Left ventricle myocardium inferior (tissue), 1 donor: ENCODE results near the gene CD300C. TPM values are rescaled to one million over a fixed set of nuclear protein-coding genes. Genes with fewer than 3 reads are reported as not detected.
"Not testable (repeated sequence)": the region's sequence is repeated elsewhere in the genome, so short reads cannot be mapped to it uniquely, and the experiment has no call there.

ENCODE experiments used
- DNase-seq: peaks from one replicate; pipeline ENCODE4 v3.0.0-alpha.2; 2020
- H3K27ac ChIP-seq: fragments of 200-600 bp; replicated peaks from 2 replicates; pipeline ENCODE4 v1.8.0; 2021
- H3K27me3 ChIP-seq: fragments of 200-600 bp; 2 replicates; pipeline ENCODE4 v1.8.0; 2021; ENCODE audit warnings: low read depth
- H3K36me3 ChIP-seq: fragments of 200-600 bp; 2 replicates; pipeline ENCODE4 v1.8.0; 2021
- H3K4me1 ChIP-seq: fragments of 200-600 bp; 2 replicates; pipeline ENCODE4 v1.8.0; 2021
- H3K4me3 ChIP-seq: fragments of 200-600 bp; 2 replicates; pipeline ENCODE4 v1.8.0; 2021; ENCODE audit warnings: mild to moderate bottlenecking, moderate library complexity
- H3K9me3 ChIP-seq: fragments of 200-600 bp; replicated peaks from 2 replicates; pipeline ENCODE4 v1.8.0; 2021
- intact Hi-C: fragments of 100-400 bp; cut with micrococcal nuclease; formaldehyde crosslinking; loops from one replicate; pipeline ENCODE4 v1.11.0; 2022
- total RNA-seq: library from RNA; stranded (reverse); fragmentation: NEBNext Ultra II Directional; extraction: Animal tissue kit (Norgen Biotek cat#: 25700); gene quantifications from one replicate; pipeline ENCODE4 v1.2.1, GENCODE V29; 2021
- TF ChIP-seq, protein P1 (sequence below): fragments of 200-600 bp; IDR thresholded peaks from 2 replicates; pipeline ENCODE4 v1.8.0; 2021; ENCODE audit warnings: antibody characterized with exemption, mild to moderate bottlenecking, borderline replicate concordance
- donor health status: DM: no; HTN: yes; CAD: no; lungs with severe emphysema.

Gene CD300C
- total RNA-seq, 1 donor from 2014 or later = 0.71 TPM

DNA sequence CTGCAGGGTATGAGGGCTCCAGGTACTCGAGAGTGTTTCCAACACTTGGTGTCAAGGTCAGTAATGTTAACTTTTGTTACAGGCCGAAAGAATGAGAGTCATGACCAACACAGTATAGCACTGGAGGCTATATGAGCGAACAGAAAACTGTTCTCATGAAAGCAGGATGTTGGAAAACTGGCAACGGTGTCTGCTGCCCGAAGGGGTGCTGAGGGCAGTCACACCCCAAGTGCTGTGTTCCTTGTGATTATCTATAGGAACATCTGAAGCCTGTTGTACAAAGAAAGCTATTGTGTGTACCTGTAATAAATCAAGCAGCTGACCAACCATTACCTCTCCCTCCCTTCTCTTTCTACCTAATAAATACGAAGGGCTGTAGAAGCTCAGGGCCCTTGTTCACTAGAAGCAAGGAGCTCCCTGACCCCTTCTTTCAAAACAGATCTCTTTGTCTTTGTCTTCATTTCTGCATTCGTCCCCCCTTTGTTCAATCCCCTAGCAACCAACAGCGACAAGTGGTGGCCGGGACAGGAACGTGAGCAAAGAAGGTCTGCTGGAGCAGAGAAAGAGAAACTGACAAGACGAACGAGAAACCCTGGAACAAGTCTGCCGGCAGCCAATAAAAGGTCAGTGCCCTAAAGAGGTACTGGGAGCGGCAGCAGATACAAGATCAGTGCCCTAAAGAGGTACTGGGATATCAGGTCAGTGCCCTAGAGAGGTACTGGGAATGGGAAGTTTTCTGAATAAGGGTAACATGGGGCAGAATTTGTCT lies 38.6 kb upstream of the CD300C start:
- Histone ChIP-seq H3K36me3 (no peaks in the 10 kb centered on the region), H3K4me3 (no peak overlapping the region), H3K9me3 (peaks cover 3% of the 10 kb centered on the region), H3K27me3 (peaks cover 10% of the 10 kb centered on the region), H3K27ac (no peak overlapping the region), H3K4me1 (peaks cover 4% of the 10 kb centered on the region)
- intact Hi-C loops = no loop called here
- TF ChIP-seq, protein P1, sequence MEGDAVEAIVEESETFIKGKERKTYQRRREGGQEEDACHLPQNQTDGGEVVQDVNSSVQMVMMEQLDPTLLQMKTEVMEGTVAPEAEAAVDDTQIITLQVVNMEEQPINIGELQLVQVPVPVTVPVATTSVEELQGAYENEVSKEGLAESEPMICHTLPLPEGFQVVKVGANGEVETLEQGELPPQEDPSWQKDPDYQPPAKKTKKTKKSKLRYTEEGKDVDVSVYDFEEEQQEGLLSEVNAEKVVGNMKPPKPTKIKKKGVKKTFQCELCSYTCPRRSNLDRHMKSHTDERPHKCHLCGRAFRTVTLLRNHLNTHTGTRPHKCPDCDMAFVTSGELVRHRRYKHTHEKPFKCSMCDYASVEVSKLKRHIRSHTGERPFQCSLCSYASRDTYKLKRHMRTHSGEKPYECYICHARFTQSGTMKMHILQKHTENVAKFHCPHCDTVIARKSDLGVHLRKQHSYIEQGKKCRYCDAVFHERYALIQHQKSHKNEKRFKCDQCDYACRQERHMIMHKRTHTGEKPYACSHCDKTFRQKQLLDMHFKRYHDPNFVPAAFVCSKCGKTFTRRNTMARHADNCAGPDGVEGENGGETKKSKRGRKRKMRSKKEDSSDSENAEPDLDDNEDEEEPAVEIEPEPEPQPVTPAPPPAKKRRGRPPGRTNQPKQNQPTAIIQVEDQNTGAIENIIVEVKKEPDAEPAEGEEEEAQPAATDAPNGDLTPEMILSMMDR = no peak
- no peak for DNase-seq

GRCh38 chr17:74582633-74583032 lies 36.7 kb upstream of the CD300C start:
- intact Hi-C loops = no loop called here
- no peak for DNase-seq
- Histone ChIP-seq H3K27ac (no peak overlapping the region), H3K4me1 (peaks cover 4% of the 10 kb centered on the region), H3K9me3 (peaks cover 3% of the 10 kb centered on the region), H3K4me3 (no peak overlapping the region), H3K36me3 (no peaks in the 10 kb centered on the region), H3K27me3 (peaks cover 19% of the 10 kb centered on the region)
- TF ChIP-seq, protein P1 = no peak

GRCh38 chr17:74579900-74580299 lies 34.0 kb upstream of the CD300C start:
- Histone ChIP-seq H3K4me3 (no peak overlapping the region), H3K9me3 (peaks cover 3% of the 10 kb centered on the region), H3K4me1 (no peaks in the 10 kb centered on the region), H3K27ac (no peak overlapping the region), H3K36me3 (no peaks in the 10 kb centered on the region), H3K27me3 (peaks cover 41% of the 10 kb centered on the region)
- DNase-seq = no peak
- TF ChIP-seq, protein P1 = no peak
- intact Hi-C loops = no loop called here

- DNase-seq = no peak
- no peaks in the 10 kb centered on the region for H3K36me3 ChIP-seq
- no peaks in the 10 kb centered on the region for H3K4me1 ChIP-seq
- H3K27ac ChIP-seq = no peak overlapping the region
- intact Hi-C loops = no loop called here
- TF ChIP-seq, protein P1 = no peak
- no peak overlapping the region for H3K4me3 ChIP-seq
- no peaks in the 10 kb centered on the region for H3K9me3 ChIP-seq
- H3K27me3 ChIP-seq = peaks cover 51% of the 10 kb centered on the region
These were observed 33.1 kb upstream of the CD300C start for GRCh38 chr17:74578979-74579378.

DNA sequence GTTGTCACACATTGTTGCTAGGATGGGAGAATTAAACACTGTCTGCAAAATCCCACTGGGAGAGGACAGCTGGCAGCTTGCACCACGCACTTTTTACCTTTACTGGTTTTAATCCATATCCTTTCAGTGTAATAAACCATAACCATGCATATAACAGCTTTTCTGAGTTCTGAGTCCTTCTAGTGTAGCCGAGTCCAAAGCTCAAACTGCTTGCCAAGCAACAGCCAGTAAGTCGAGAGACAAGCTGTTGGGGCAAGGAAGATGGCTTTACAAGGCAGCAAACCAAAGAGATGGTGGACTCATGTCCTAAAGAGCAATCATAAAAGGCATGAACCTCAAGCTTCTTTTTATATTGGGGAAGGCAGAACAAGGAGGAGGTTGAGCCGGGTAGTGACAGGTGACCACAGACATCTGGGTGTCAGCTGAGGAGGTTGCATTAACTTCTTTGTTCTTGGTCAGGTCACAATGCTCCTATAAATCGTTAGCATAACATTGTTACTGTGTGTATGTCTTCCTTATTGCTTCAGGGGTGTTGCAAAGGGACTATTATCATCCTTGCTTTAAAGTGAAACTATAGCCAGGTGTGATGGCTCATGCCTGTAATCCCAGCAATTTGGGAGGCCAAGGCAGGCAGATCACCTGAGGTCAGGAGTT lies 28.7 kb upstream of the CD300C start:
- TF ChIP-seq, protein P1 = no peak
- H3K36me3 ChIP-seq = no peaks in the 10 kb centered on the region
- no peak overlapping the region for H3K27ac ChIP-seq
- DNase-seq = no peak
- H3K27me3 ChIP-seq = peaks cover 61% of the 10 kb centered on the region
- H3K9me3 ChIP-seq = no peaks in the 10 kb centered on the region
- intact Hi-C loops = no loop called here
- no peaks in the 10 kb centered on the region for H3K4me1 ChIP-seq
- H3K4me3 ChIP-seq = no peak overlapping the region

GRCh38 chr17:74573635-74574034 lies 27.7 kb upstream of the CD300C start:
- H3K27me3 ChIP-seq = peaks cover 57% of the 10 kb centered on the region
- H3K27ac ChIP-seq, DNase-seq, intact Hi-C loops, H3K9me3 ChIP-seq, H3K4me3 ChIP-seq, H3K36me3 ChIP-seq, H3K4me1 ChIP-seq: not testable (repeated sequence)
